Activated CD8-positive, alpha-beta memory T cell treated with anti-CD3 and anti-CD28 coated beads, Interleukin-2, amount 50 U/mL, for 48 hours (primary cell): ENCODE data around the gene FAM131C.
A peak's percentile ranks its signal among the peaks of the same experiment; 100 is the strongest.
"Not testable (repeated sequence)": the region's sequence is repeated elsewhere in the genome, so short reads cannot be mapped to it uniquely, and the experiment has no call there.

Experiments used
- DNase-seq: peaks from one replicate; pipeline ENCODE4 v3.0.0-alpha.2; 2020

Gene FAM131C

GRCh38 chr1:16032388-16033102, 40.9 kb downstream of the FAM131C start:
- DNase-seq, result peak; percentile 83

- DNase-seq, result no peak
These were observed 41.9 kb downstream of the FAM131C start for GRCh38 chr1:16031551-16031950.

- no peak for DNase-seq
These were observed 44.2 kb downstream of the FAM131C start for GRCh38 chr1:16029288-16029687.

- DNase-seq, result not testable (repeated sequence)
These were observed 44.5 kb downstream of the FAM131C start for GRCh38 chr1:16029003-16029268.

- no peak for DNase-seq
These were observed 45.0 kb downstream of the FAM131C start for GRCh38 chr1:16028237-16029002.

GRCh38 chr1:16026723-16027484, 46.5 kb downstream of the FAM131C start:
- DNase-seq, result peak; percentile 61

- DNase-seq, result not testable (repeated sequence)
These were observed 47.1 kb downstream of the FAM131C start for GRCh38 chr1:16026302-16026701.

GRCh38 chr1:16023050-16023653, 50.3 kb downstream of the FAM131C start:
- no peak for DNase-seq

- DNase-seq, result no peak
These were observed 51.1 kb downstream of the FAM131C start for GRCh38 chr1:16022393-16022792.

GRCh38 chr1:16021681-16022080, 51.8 kb downstream of the FAM131C start, which contains the start of gene CLCNKA:
Gene CLCNKA (plus strand): TSS chr1:16022036. CDS start chr1:16022620, 584 bp downstream.
- no peak for DNase-seq

- DNase-seq, result not testable (repeated sequence)
These were observed 52.6 kb downstream of the FAM131C start for GRCh38 chr1:16020878-16021277.

- no peak for DNase-seq
These were observed 53.1 kb downstream of the FAM131C start for GRCh38 chr1:16020325-16020724.

GRCh38 chr1:16019644-16020277, 53.7 kb downstream of the FAM131C start:
- no peak for DNase-seq

- no peak for DNase-seq
These were observed 54.5 kb downstream of the FAM131C start for GRCh38 chr1:16018749-16019643.

GRCh38 chr1:16018308-16018707, 55.1 kb downstream of the FAM131C start:
- DNase-seq, result no peak

- DNase-seq, result no peak
These were observed 55.8 kb downstream of the FAM131C start, which contains the start of gene HSPB7 for GRCh38 chr1:16017461-16018303. Gene HSPB7 (minus strand): TSS chr1:16018043. CDS start chr1:16017963, 80 bp downstream.

- no peak for DNase-seq
These were observed 56.4 kb downstream of the FAM131C start for GRCh38 chr1:16017076-16017460.

GRCh38 chr1:16015960-16016901, 57.2 kb downstream of the FAM131C start:
- DNase-seq, result no peak

GRCh38 chr1:16015491-16015890, 58.0 kb downstream of the FAM131C start:
- DNase-seq, result no peak
